ENCODE results near the gene ARHGAP19. TPM values are rescaled to one million over a fixed set of nuclear protein-coding genes. Genes with fewer than 3 reads are reported as not detected.

The ARHGAP19 gene
- total RNA-seq, result 10 to 100 TPM; 56.6 to 58.5 TPM

GRCh38 chr10:97292097-97292861 is at the start of gene ARHGAP19:
ARHGAP19 (minus strand) TSS chr10:97292637; CDS start chr10:97292627, 10 bp downstream.
- Mint-ChIP-seq H3K9me3 (no peaks in the 10 kb centered on the region), H3K4me1 (peaks cover 22% of the 10 kb centered on the region), H3K27me3 (no peaks in the 10 kb centered on the region), H3K4me3 (peak within 1 kb of the TSS; percentile 82), H3K27ac (peak within 1 kb of the TSS; percentile 93), H3K36me3 (ENCODE audit: low read depth) (peaks cover 5% of the 10 kb centered on the region)
- ChIA-PET POLR2A (no interaction called here), CTCF (interaction anchor here (1.1 kb wide), 1 partner anchor 14 kb away, joined by 3 read pairs; no protein-coding TSS in a partner anchor)
- DNase-seq, result peak; percentile 98

GRCh38 chr10:97341416-97341815 is 49.0 kb upstream of the ARHGAP19 start:
- no peak overlapping the region for H3K27ac Mint-ChIP-seq
- CTCF ChIA-PET, result interaction anchor here (0.6 kb wide), 1 partner anchor 12 kb away, joined by 3 read pairs; no protein-coding TSS in a partner anchor
- POLR2A ChIA-PET, result no interaction called here
- H3K4me1 Mint-ChIP-seq, result no peaks in the 10 kb centered on the region
- H3K4me3 Mint-ChIP-seq, result no peak overlapping the region
- H3K36me3 Mint-ChIP-seq (ENCODE audit: low read depth), result no peaks in the 10 kb centered on the region
- no peaks in the 10 kb centered on the region for H3K9me3 Mint-ChIP-seq
- DNase-seq, result no peak
- H3K27me3 Mint-ChIP-seq, result peaks cover 23% of the 10 kb centered on the region

GRCh38 chr10:97338041-97338440 is 45.6 kb upstream of the ARHGAP19 start:
- H3K9me3 Mint-ChIP-seq, result no peaks in the 10 kb centered on the region
- H3K4me1 Mint-ChIP-seq, result peaks cover 10% of the 10 kb centered on the region
- DNase-seq, result no peak
- ChIA-PET CTCF (interaction anchor here (0.6 kb wide), 1 partner anchor 75 kb away, joined by 6 read pairs; no protein-coding TSS in a partner anchor), POLR2A (no interaction called here)
- H3K36me3 Mint-ChIP-seq (ENCODE audit: low read depth), result peaks cover 5% of the 10 kb centered on the region
- H3K4me3 Mint-ChIP-seq, result no peak overlapping the region
- H3K27ac Mint-ChIP-seq, result no peak overlapping the region
- H3K27me3 Mint-ChIP-seq, result peaks cover 27% of the 10 kb centered on the region

GRCh38 chr10:97336942-97337831 is 44.8 kb upstream of the ARHGAP19 start:
- CTCF ChIA-PET, result no interaction called here
- H3K4me1 Mint-ChIP-seq, result peaks cover 18% of the 10 kb centered on the region
- POLR2A ChIA-PET, result no interaction called here
- no peak overlapping the region for H3K27ac Mint-ChIP-seq
- DNase-seq, result no peak
- H3K36me3 Mint-ChIP-seq (ENCODE audit: low read depth), result peaks cover 13% of the 10 kb centered on the region
- peaks cover 25% of the 10 kb centered on the region for H3K27me3 Mint-ChIP-seq
- no peaks in the 10 kb centered on the region for H3K9me3 Mint-ChIP-seq
- H3K4me3 Mint-ChIP-seq, result no peak overlapping the region

- Mint-ChIP-seq H3K27ac (peak overlapping the region; percentile 33), H3K4me3 (no peak overlapping the region), H3K36me3 (ENCODE audit: low read depth) (peaks cover 17% of the 10 kb centered on the region), H3K27me3 (peaks cover 23% of the 10 kb centered on the region), H3K4me1 (peaks cover 25% of the 10 kb centered on the region), H3K9me3 (no peaks in the 10 kb centered on the region)
- DNase-seq, result no peak
- POLR2A ChIA-PET, result no interaction called here
- CTCF ChIA-PET, result no interaction called here
Observed at GRCh38 chr10:97336446-97336845, 44.0 kb upstream of the ARHGAP19 start.

- POLR2A ChIA-PET, result no interaction called here
- Mint-ChIP-seq H3K4me3 (peak overlapping the region; percentile 48), H3K36me3 (ENCODE audit: low read depth) (peaks cover 20% of the 10 kb centered on the region), H3K9me3 (no peaks in the 10 kb centered on the region), H3K27ac (peak overlapping the region; percentile 33), H3K27me3 (peaks cover 21% of the 10 kb centered on the region), H3K4me1 (peaks cover 29% of the 10 kb centered on the region)
- no peak for DNase-seq
- CTCF ChIA-PET, result no interaction called here
Observed at GRCh38 chr10:97336006-97336405, 43.6 kb upstream of the ARHGAP19 start.

GRCh38 chr10:97335188-97335619 is 42.8 kb upstream of the ARHGAP19 start:
- Mint-ChIP-seq H3K4me3 (peak overlapping the region; percentile 70), H3K27ac (peak overlapping the region; percentile 91), H3K27me3 (peaks cover 21% of the 10 kb centered on the region), H3K4me1 (peaks cover 29% of the 10 kb centered on the region), H3K36me3 (ENCODE audit: low read depth) (peaks cover 20% of the 10 kb centered on the region), H3K9me3 (no peaks in the 10 kb centered on the region)
- ChIA-PET POLR2A (no interaction called here), CTCF (interaction anchor here (1.3 kb wide), 1 partner anchor 16 kb away, joined by 3 read pairs; the partner anchor contains the start of gene FRAT1)
- no peak for DNase-seq

- CTCF ChIA-PET, result interaction anchor here (0.7 to 1.3 kb wide), 2 partner anchors 15 to 18 kb away, joined by 3 read pairs; partner anchors contain the start of gene FRAT1
- peak within 1 kb of the TSS; percentile 91 for H3K27ac Mint-ChIP-seq
- H3K9me3 Mint-ChIP-seq, result no peaks in the 10 kb centered on the region
- peaks cover 21% of the 10 kb centered on the region for H3K27me3 Mint-ChIP-seq
- POLR2A ChIA-PET, result no interaction called here
- peaks cover 33% of the 10 kb centered on the region for H3K4me1 Mint-ChIP-seq
- H3K36me3 Mint-ChIP-seq (ENCODE audit: low read depth), result peaks cover 24% of the 10 kb centered on the region
- DNase-seq, result peak; percentile 87
- H3K4me3 Mint-ChIP-seq, result peak within 1 kb of the TSS; percentile 83
Observed at GRCh38 chr10:97334370-97335175, 42.1 kb upstream of the ARHGAP19 start, which contains the start of gene FRAT2. FRAT2 (minus strand) TSS chr10:97334729; CDS start chr10:97334572, 157 bp downstream.

- no peaks in the 10 kb centered on the region for H3K9me3 Mint-ChIP-seq
- DNase-seq, result peak; percentile 39
- H3K4me1 Mint-ChIP-seq, result peaks cover 39% of the 10 kb centered on the region
- H3K4me3 Mint-ChIP-seq, result peak overlapping the region; percentile 83
- peak overlapping the region; percentile 85 for H3K27ac Mint-ChIP-seq
- ChIA-PET POLR2A (interaction anchor here (0.5 kb wide), 1 partner anchor 101 kb away, joined by 4 read pairs; no protein-coding TSS in a partner anchor), CTCF (interaction anchor here (0.6 to 1.6 kb wide), 6 partner anchors 14 to 90 kb away, joined by 3 to 5 read pairs (median 3); partner anchors contain the start of gene FRAT1)
- peaks cover 27% of the 10 kb centered on the region for H3K36me3 Mint-ChIP-seq (ENCODE audit: low read depth)
- H3K27me3 Mint-ChIP-seq, result peaks cover 21% of the 10 kb centered on the region
Observed at GRCh38 chr10:97333601-97334369, 41.3 kb upstream of the ARHGAP19 start.

- no peaks in the 10 kb centered on the region for H3K9me3 Mint-ChIP-seq
- H3K4me3 Mint-ChIP-seq, result peak overlapping the region; percentile 83
- H3K27ac Mint-ChIP-seq, result peak overlapping the region; percentile 85
- POLR2A ChIA-PET, result interaction anchor here (0.5 to 0.9 kb wide), 2 partner anchors 27 to 101 kb away, joined by 3 to 4 read pairs; no protein-coding TSS in a partner anchor
- H3K4me1 Mint-ChIP-seq, result peaks cover 44% of the 10 kb centered on the region
- peaks cover 27% of the 10 kb centered on the region for H3K36me3 Mint-ChIP-seq (ENCODE audit: low read depth)
- CTCF ChIA-PET, result interaction anchor here (1.5 to 1.6 kb wide), 3 partner anchors 13 to 26 kb away, joined by 3 to 5 read pairs (median 3); no protein-coding TSS in a partner anchor
- peak; percentile 21 for DNase-seq
- peaks cover 21% of the 10 kb centered on the region for H3K27me3 Mint-ChIP-seq
Observed at GRCh38 chr10:97333351-97333600, 40.8 kb upstream of the ARHGAP19 start.

- peaks cover 17% of the 10 kb centered on the region for H3K27me3 Mint-ChIP-seq
- no peak for DNase-seq
- ChIA-PET POLR2A (interaction anchor here (0.5 to 0.9 kb wide), 2 partner anchors 27 to 100 kb away, joined by 3 to 4 read pairs; no protein-coding TSS in a partner anchor), CTCF (interaction anchor here (0.5 to 1.6 kb wide), 6 partner anchors 13 to 1182 kb away, joined by 3 to 5 read pairs (median 4); partner anchors contain the start of gene FRAT1)
- H3K4me1 Mint-ChIP-seq, result peaks cover 48% of the 10 kb centered on the region
- H3K4me3 Mint-ChIP-seq, result peak overlapping the region; percentile 83
- H3K27ac Mint-ChIP-seq, result peak overlapping the region; percentile 85
- peaks cover 29% of the 10 kb centered on the region for H3K36me3 Mint-ChIP-seq (ENCODE audit: low read depth)
- H3K9me3 Mint-ChIP-seq, result no peaks in the 10 kb centered on the region
Observed at GRCh38 chr10:97332591-97333350, 40.3 kb upstream of the ARHGAP19 start.
